Measurements from ENCODE around the gene HBM.
"Not testable (repeated sequence)": the region's sequence is repeated elsewhere in the genome, so short reads cannot be mapped to it uniquely, and the experiment has no call there.

HBM gene

GRCh38 chr16:167122-167690 lies 1.4 kb downstream of the HBM start:
- H3K27ac ChIP-seq (ENCODE audit: low read depth, low read length) = no peak overlapping the region
- no peaks in the 10 kb centered on the region for H3K79me1 ChIP-seq (ENCODE audit: low read length)
- no peak overlapping the region for H3K4ac ChIP-seq (ENCODE audit: low read depth, low read length)
- no peak for DNase-seq
- peaks cover 52% of the 10 kb centered on the region for H3K27me3 ChIP-seq (ENCODE audit: insufficient read depth, low read length)
- H2BK120ac ChIP-seq (ENCODE audit: insufficient read depth, low read length, poor library complexity) = no peak overlapping the region
- H4K8ac ChIP-seq (ENCODE audit: low read depth, low read length) = no peak overlapping the region
- H3K23ac ChIP-seq (ENCODE audit: low read length) = no peak overlapping the region
- H3K9me3 ChIP-seq (ENCODE audit: insufficient read depth, low read depth, low read length) = peaks cover 8% of the 10 kb centered on the region
- no peak overlapping the region for H2AK5ac ChIP-seq (ENCODE audit: low read length)
- no peak overlapping the region for H2AFZ ChIP-seq (ENCODE audit: insufficient read depth, low read length, poor library complexity)
- no peak overlapping the region for H2BK5ac ChIP-seq (ENCODE audit: low read depth, low read length, poor library complexity)
- H2BK12ac ChIP-seq (ENCODE audit: low read length) = no peak overlapping the region
- H4K12ac ChIP-seq (ENCODE audit: low read depth, low read length) = no peak overlapping the region
- no peaks in the 10 kb centered on the region for H3K79me2 ChIP-seq (ENCODE audit: control insufficient read depth, insufficient read depth, low read length, poor library complexity)
- no peak overlapping the region for H4K91ac ChIP-seq (ENCODE audit: low read depth, low read length)
- H3K4me1 ChIP-seq (ENCODE audit: control insufficient read depth in 1 of 2, insufficient read depth in 2 of 2, low read length in 2 of 2) = no peaks in the 10 kb centered on the region
- H3K4me3 ChIP-seq (ENCODE audit: low read depth, low read length) = no peak overlapping the region
- no peak overlapping the region for H3K18ac ChIP-seq (ENCODE audit: low read length)
- no peak overlapping the region for H3K4me2 ChIP-seq (ENCODE audit: low read length)
- H3K36me3 ChIP-seq (ENCODE audit: control insufficient read depth in 1 of 2, insufficient read depth in 2 of 2, low read length in 2 of 2) = no peaks in the 10 kb centered on the region
- H3K14ac ChIP-seq (ENCODE audit: low read length) = no peak overlapping the region
- no CpG with 5 or more reads among the region's 11 CpGs for WGBS (ENCODE audit: extremely low coverage, insufficient coverage, insufficient read length)
- no peak overlapping the region for H3K9ac ChIP-seq (ENCODE audit: low read length)

DNA sequence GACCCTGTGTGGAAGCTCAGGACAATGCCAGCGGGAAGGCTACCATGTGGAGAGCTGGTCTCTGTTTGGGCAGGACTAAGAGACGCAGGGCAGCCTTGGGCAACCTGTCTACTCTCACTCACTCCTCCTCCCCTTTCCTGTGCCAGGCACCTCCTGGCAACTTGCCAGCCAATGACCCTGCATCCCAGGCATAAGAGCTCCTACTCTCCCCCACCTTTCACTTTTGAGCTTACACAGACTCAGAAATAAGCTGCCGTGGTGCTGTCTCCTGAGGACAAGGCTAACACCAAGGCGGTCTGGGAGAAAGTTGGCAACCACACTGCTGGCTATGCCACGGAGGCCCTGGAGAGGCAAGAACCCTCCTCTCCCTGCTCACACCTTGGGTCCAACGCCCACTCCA lies 2.6 kb downstream of the HBM start:
- H4K12ac ChIP-seq (ENCODE audit: low read depth, low read length) = no peak overlapping the region

GRCh38 chr16:169014-169413 lies 3.2 kb downstream of the HBM start:
- Histone ChIP-seq H4K12ac (ENCODE audit: low read depth, low read length) (no peak overlapping the region), H4K91ac (ENCODE audit: low read depth, low read length) (no peak overlapping the region), H3K79me2 (ENCODE audit: control insufficient read depth, insufficient read depth, low read length, poor library complexity) (no peaks in the 10 kb centered on the region), H2BK5ac (ENCODE audit: low read depth, low read length, poor library complexity) (no peak overlapping the region), H3K4me1 (ENCODE audit: control insufficient read depth in 1 of 2, insufficient read depth in 2 of 2, low read length in 2 of 2) (no peaks in the 10 kb centered on the region), H2BK120ac (ENCODE audit: insufficient read depth, low read length, poor library complexity) (no peak overlapping the region), H3K4me3 (ENCODE audit: low read depth, low read length) (no peak overlapping the region), H3K9me3 (ENCODE audit: insufficient read depth, low read depth, low read length) (peaks cover 2% of the 10 kb centered on the region), H2BK12ac (ENCODE audit: low read length) (no peak overlapping the region), H2AFZ (ENCODE audit: insufficient read depth, low read length, poor library complexity) (no peak overlapping the region), H3K79me1 (ENCODE audit: low read length) (no peaks in the 10 kb centered on the region), H3K9ac (ENCODE audit: low read length) (no peak overlapping the region), H2AK5ac (ENCODE audit: low read length) (no peak overlapping the region), H3K18ac (ENCODE audit: low read length) (no peak overlapping the region), H4K8ac (ENCODE audit: low read depth, low read length) (no peak overlapping the region), H3K4me2 (ENCODE audit: low read length) (no peak overlapping the region), H3K27me3 (ENCODE audit: insufficient read depth, low read length) (peaks cover 47% of the 10 kb centered on the region), H3K27ac (ENCODE audit: low read depth, low read length) (no peak overlapping the region), H3K4ac (ENCODE audit: low read depth, low read length) (no peak overlapping the region), H3K23ac (ENCODE audit: low read length) (no peak overlapping the region), H3K36me3 (ENCODE audit: control insufficient read depth in 1 of 2, insufficient read depth in 2 of 2, low read length in 2 of 2) (no peaks in the 10 kb centered on the region), H3K14ac (ENCODE audit: low read length) (no peak overlapping the region)
- no peak for DNase-seq
- no CpG with 5 or more reads among the region's 3 CpGs for whole genome bisulfite sequencing (ENCODE audit: extremely low coverage, insufficient coverage, insufficient read length)

More for the DNA sequence above, 2.6 kb downstream of the HBM start:
- Histone ChIP-seq H4K8ac (ENCODE audit: low read depth, low read length) (no peak overlapping the region), H3K4me3 (ENCODE audit: low read depth, low read length) (no peak overlapping the region), H3K4me2 (ENCODE audit: low read length) (no peak overlapping the region), H2BK120ac (ENCODE audit: insufficient read depth, low read length, poor library complexity) (no peak overlapping the region), H3K23ac (ENCODE audit: low read length) (no peak overlapping the region), H3K4ac (ENCODE audit: low read depth, low read length) (no peak overlapping the region), H3K4me1 (ENCODE audit: control insufficient read depth in 1 of 2, insufficient read depth in 2 of 2, low read length in 2 of 2) (no peaks in the 10 kb centered on the region), H3K9me3 (ENCODE audit: insufficient read depth, low read depth, low read length) (peaks cover 4% of the 10 kb centered on the region), H3K79me1 (ENCODE audit: low read length) (no peaks in the 10 kb centered on the region), H2AFZ (ENCODE audit: insufficient read depth, low read length, poor library complexity) (no peak overlapping the region), H3K27me3 (ENCODE audit: insufficient read depth, low read length) (peaks cover 47% of the 10 kb centered on the region), H4K91ac (ENCODE audit: low read depth, low read length) (no peak overlapping the region), H3K79me2 (ENCODE audit: control insufficient read depth, insufficient read depth, low read length, poor library complexity) (no peaks in the 10 kb centered on the region), H3K18ac (ENCODE audit: low read length) (no peak overlapping the region), H3K27ac (ENCODE audit: low read depth, low read length) (no peak overlapping the region), H3K14ac (ENCODE audit: low read length) (no peak overlapping the region), H2BK5ac (ENCODE audit: low read depth, low read length, poor library complexity) (no peak overlapping the region), H2AK5ac (ENCODE audit: low read length) (no peak overlapping the region), H2BK12ac (ENCODE audit: low read length) (no peak overlapping the region), H3K9ac (ENCODE audit: low read length) (no peak overlapping the region), H3K36me3 (ENCODE audit: control insufficient read depth in 1 of 2, insufficient read depth in 2 of 2, low read length in 2 of 2) (no peaks in the 10 kb centered on the region)
- no peak for DNase-seq
- whole genome bisulfite sequencing (ENCODE audit: extremely low coverage, insufficient coverage, insufficient read length) = no CpG with 5 or more reads among the region's 6 CpGs

- H4K8ac ChIP-seq (ENCODE audit: low read depth, low read length); H4K12ac ChIP-seq (ENCODE audit: low read depth, low read length); H3K4me3 ChIP-seq (ENCODE audit: low read depth, low read length); H3K79me2 ChIP-seq (ENCODE audit: control insufficient read depth, insufficient read depth, low read length, poor library complexity); H2BK5ac ChIP-seq (ENCODE audit: low read depth, low read length, poor library complexity); H2BK12ac ChIP-seq (ENCODE audit: low read length); H3K14ac ChIP-seq (ENCODE audit: low read length); H3K9ac ChIP-seq (ENCODE audit: low read length); H3K4me1 ChIP-seq (ENCODE audit: control insufficient read depth in 1 of 2, insufficient read depth in 2 of 2, low read length in 2 of 2); H2BK120ac ChIP-seq (ENCODE audit: insufficient read depth, low read length, poor library complexity); H2AFZ ChIP-seq (ENCODE audit: insufficient read depth, low read length, poor library complexity); H3K4ac ChIP-seq (ENCODE audit: low read depth, low read length); H3K79me1 ChIP-seq (ENCODE audit: low read length); H3K36me3 ChIP-seq (ENCODE audit: control insufficient read depth in 1 of 2, insufficient read depth in 2 of 2, low read length in 2 of 2); H3K18ac ChIP-seq (ENCODE audit: low read length); H3K9me3 ChIP-seq (ENCODE audit: insufficient read depth, low read depth, low read length); H2AK5ac ChIP-seq (ENCODE audit: low read length); H3K27ac ChIP-seq (ENCODE audit: low read depth, low read length); H3K23ac ChIP-seq (ENCODE audit: low read length); H3K4me2 ChIP-seq (ENCODE audit: low read length); H4K91ac ChIP-seq (ENCODE audit: low read depth, low read length): not testable (repeated sequence)
- peak in 1 of 2 donors; percentile 12 for DNase-seq
- peaks cover 52% of the 10 kb centered on the region for H3K27me3 ChIP-seq (ENCODE audit: insufficient read depth, low read length)
- WGBS (ENCODE audit: extremely low coverage, insufficient coverage, insufficient read length) = no CpG with 5 or more reads among the region's 5 CpGs
Observed at GRCh38 chr16:170088-170507, 4.3 kb downstream of the HBM start.

All from trophoblast cell (in vitro differentiated cells and primary cell).